Left hindlimb (tissue), 1 donor: Measurements from ENCODE around the gene IQCM.
"Not testable (repeated sequence)": the region's sequence is repeated elsewhere in the genome, so short reads cannot be mapped to it uniquely, and the experiment has no call there.

Source experiments
- DNase-seq: peaks from one replicate; pipeline ENCODE4 v3.0.0-alpha.2; 2018

IQCM gene

GRCh38 chr4:149426461-149426860, 389.2 kb downstream of the IQCM start:
- no peak for DNase-seq

GRCh38 chr4:149409555-149409962, 406.1 kb downstream of the IQCM start:
- peak; percentile 58 for DNase-seq

GRCh38 chr4:149409146-149409545, 406.5 kb downstream of the IQCM start:
- peak; percentile 29 for DNase-seq

GRCh38 chr4:149404143-149404542, 411.5 kb downstream of the IQCM start:
- no peak for DNase-seq

- DNase-seq: no peak
These were observed 412.6 kb downstream of the IQCM start for GRCh38 chr4:149403081-149403480.

GRCh38 chr4:149398993-149399392, 416.6 kb downstream of the IQCM start:
- no peak for DNase-seq

GRCh38 chr4:149370785-149371420, 444.7 kb downstream of the IQCM start:
- no peak for DNase-seq

- no peak for DNase-seq
These were observed 445.6 kb downstream of the IQCM start for GRCh38 chr4:149370002-149370401.

GRCh38 chr4:149353241-149353640, 462.4 kb downstream of the IQCM start:
- no peak for DNase-seq

GRCh38 chr4:149349541-149349940, 466.1 kb downstream of the IQCM start:
- no peak for DNase-seq

- DNase-seq: no peak
These were observed 468.5 kb downstream of the IQCM start for GRCh38 chr4:149347139-149347538.

- no peak for DNase-seq
These were observed 470.2 kb downstream of the IQCM start for GRCh38 chr4:149345424-149345823.

GRCh38 chr4:149344436-149344835, 471.2 kb downstream of the IQCM start:
- DNase-seq: no peak

- no peak for DNase-seq
These were observed 472.0 kb downstream of the IQCM start for GRCh38 chr4:149343614-149344013.

GRCh38 chr4:149341117-149341516, 474.5 kb downstream of the IQCM start:
- not testable (repeated sequence) for DNase-seq

GRCh38 chr4:149328161-149328560, 487.5 kb downstream of the IQCM start:
- DNase-seq: no peak

GRCh38 chr4:149322203-149322602, 493.4 kb downstream of the IQCM start:
- DNase-seq: no peak

GRCh38 chr4:149321438-149321837, 494.2 kb downstream of the IQCM start:
- DNase-seq: no peak

- no peak for DNase-seq
These were observed 504.6 kb downstream of the IQCM start for GRCh38 chr4:149311076-149311475.

- DNase-seq: no peak
These were observed 509.1 kb downstream of the IQCM start for GRCh38 chr4:149306537-149306936.
